Right lobe of liver (tissue), 6 donors: ENCODE results near the gene EXT2. TPM values are rescaled to one million over a fixed set of nuclear protein-coding genes. Genes with fewer than 3 reads are reported as not detected.

Source experiments
- ATAC-seq, 4 donors: fragments of 200-7000 bp; cut with Tn5 transposase; one replicate each; pipeline ENCODE4 v1.9.1; 2020; ENCODE audit warnings: mild to moderate bottlenecking in 4 of 4, moderate library complexity in 4 of 4
- DNase-seq, 3 donors: peaks; one replicate each; pipeline ENCODE4 v3.0.0-alpha.2; 2020
- H3K27ac ChIP-seq, 3 donors: fragments of 200-600 bp; one replicate each; pipeline ENCODE4 v1.8.0; 2022
- H3K27me3 ChIP-seq, 2 donors: fragments of 200-600 bp; one replicate each; pipeline ENCODE4 v1.8.0; 2022
- H3K36me3 ChIP-seq, 4 donors: fragments of 200-600 bp; sonication (generic) in 1 of 4; one replicate each; pipeline versions ENCODE4 v1.5.1 to v1.8.0; 2017 to 2022; ENCODE audit warnings: control low read depth in 1 of 4
- H3K4me1 ChIP-seq, 4 donors: fragments of 200-600 bp; sonication (generic) in 1 of 4; one replicate each; pipeline versions ENCODE4 v1.5.1 to v1.8.0; 2017 to 2022; ENCODE audit warnings: control low read depth in 1 of 4
- H3K4me3 ChIP-seq, 3 donors: fragments of 200-600 bp; one replicate each; pipeline ENCODE4 v1.8.0; 2022
- H3K9me3 ChIP-seq, 4 donors: fragments of 200-600 bp; sonication (generic) in 1 of 4; one replicate each; pipeline versions ENCODE4 v1.5.1 to v1.8.0; 2017 to 2022; ENCODE audit warnings: control low read depth in 1 of 4
- POLR2A ChIP-seq: fragments of 450-650 bp; IDR thresholded peaks from one replicate; pipeline ENCODE4 v1.6.1; 2017; ENCODE audit warnings: antibody characterized with exemption, mild to moderate bottlenecking
- whole genome bisulfite sequencing: methylation state at CpG from one replicate; pipeline ENCODE4 v1.1.6; 2018; ENCODE audit warnings: low coverage, low lambda C conversion rate; ENCODE audit not compliant: insufficient coverage; ENCODE audit errors: missing lambda C conversion rate; 5-methylcytosine and 5-hydroxymethylcytosine counted together
- intact Hi-C, 2 donors: fragments of 100-400 bp; cut with DNase I; formaldehyde crosslinking; loops; one replicate each; pipeline versions ENCODE4 v1.11.2 to v1.14.1; 2022
- total RNA-seq, 6 experiments: library from RNA; depleted of rRNA in 2 of 6; stranded (reverse); fragments of >200 nt in 2 of 6; fragmentation: NEBNext Ultra II Directional in 3 of 6; extraction: Animal tissue kit (Norgen Biotek cat#: 25700) in 3 of 6; gene quantifications; one replicate each; pipeline versions ENCODE4 v1.1.0 to v1.2.4, GENCODE V29; 2016 to 2023
- TF ChIP-seq, protein P1 (sequence below), 4 donors: fragments of 200-600 bp in 3 of 4; fragments of 450-650 bp in 1 of 4; IDR thresholded peaks; one replicate each; pipeline versions ENCODE4 v1.5.1 to v1.8.0; 2016 to 2022; ENCODE audit warnings: antibody characterized with exemption in 4 of 4, mild to moderate bottlenecking in 2 of 4
- donor health status: DM: no; HTN: yes; CAD: no.
- donor health status: DM: no; HTN: no; CAD: no.
- donor health status: DM: no; HTN: no; CAD: no.
- donor health status: DM: no; HTN: yes; CAD: no.
- donor health status: DM: no; HTN: yes; CAD: no.

EXT2 gene
- total RNA-seq, 6 experiments from 2014 or later: 21.9 to 31.3 (median 26.9) TPM

DNA sequence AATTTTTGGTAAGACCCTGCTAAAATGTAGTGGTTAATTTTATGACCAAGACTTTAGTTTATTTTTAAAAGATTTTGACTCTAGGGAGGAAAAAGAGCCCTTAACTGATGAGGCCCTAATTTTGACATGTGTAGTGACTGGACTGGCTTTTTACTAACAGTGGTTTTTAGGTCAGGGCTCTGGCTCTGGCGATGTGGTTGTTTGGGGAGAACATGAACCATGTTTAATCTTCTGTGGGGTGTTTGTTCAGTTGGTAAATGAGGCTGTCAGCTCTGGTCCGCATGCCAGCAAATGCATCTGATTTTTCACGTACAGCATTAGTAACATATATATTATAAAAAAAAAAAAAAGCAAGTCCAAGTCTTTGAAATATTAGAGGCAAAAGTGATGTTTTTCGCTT, 104.3 kb downstream of the EXT2 start:
- H3K4me1 ChIP-seq: peaks cover 0 to 9% (median 0%) of the 10 kb centered on the region in 4 donors
- ATAC-seq: no peak
- no peaks in the 10 kb centered on the region for H3K36me3 ChIP-seq
- H3K9me3 ChIP-seq: no peaks in the 10 kb centered on the region
- WGBS: 92% methylated on average over 4 of the region's 4 CpGs
- TF ChIP-seq, protein P1, sequence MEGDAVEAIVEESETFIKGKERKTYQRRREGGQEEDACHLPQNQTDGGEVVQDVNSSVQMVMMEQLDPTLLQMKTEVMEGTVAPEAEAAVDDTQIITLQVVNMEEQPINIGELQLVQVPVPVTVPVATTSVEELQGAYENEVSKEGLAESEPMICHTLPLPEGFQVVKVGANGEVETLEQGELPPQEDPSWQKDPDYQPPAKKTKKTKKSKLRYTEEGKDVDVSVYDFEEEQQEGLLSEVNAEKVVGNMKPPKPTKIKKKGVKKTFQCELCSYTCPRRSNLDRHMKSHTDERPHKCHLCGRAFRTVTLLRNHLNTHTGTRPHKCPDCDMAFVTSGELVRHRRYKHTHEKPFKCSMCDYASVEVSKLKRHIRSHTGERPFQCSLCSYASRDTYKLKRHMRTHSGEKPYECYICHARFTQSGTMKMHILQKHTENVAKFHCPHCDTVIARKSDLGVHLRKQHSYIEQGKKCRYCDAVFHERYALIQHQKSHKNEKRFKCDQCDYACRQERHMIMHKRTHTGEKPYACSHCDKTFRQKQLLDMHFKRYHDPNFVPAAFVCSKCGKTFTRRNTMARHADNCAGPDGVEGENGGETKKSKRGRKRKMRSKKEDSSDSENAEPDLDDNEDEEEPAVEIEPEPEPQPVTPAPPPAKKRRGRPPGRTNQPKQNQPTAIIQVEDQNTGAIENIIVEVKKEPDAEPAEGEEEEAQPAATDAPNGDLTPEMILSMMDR (IDR thresholded peaks at IDR 0.05): no peak
- no peak for TF ChIP-seq POLR2A
- no peak overlapping the region for H3K27ac ChIP-seq
- intact Hi-C loops: no loop called here
- H3K27me3 ChIP-seq: no peaks in the 10 kb centered on the region
- DNase-seq: no peak
- H3K4me3 ChIP-seq: no peak overlapping the region

DNA sequence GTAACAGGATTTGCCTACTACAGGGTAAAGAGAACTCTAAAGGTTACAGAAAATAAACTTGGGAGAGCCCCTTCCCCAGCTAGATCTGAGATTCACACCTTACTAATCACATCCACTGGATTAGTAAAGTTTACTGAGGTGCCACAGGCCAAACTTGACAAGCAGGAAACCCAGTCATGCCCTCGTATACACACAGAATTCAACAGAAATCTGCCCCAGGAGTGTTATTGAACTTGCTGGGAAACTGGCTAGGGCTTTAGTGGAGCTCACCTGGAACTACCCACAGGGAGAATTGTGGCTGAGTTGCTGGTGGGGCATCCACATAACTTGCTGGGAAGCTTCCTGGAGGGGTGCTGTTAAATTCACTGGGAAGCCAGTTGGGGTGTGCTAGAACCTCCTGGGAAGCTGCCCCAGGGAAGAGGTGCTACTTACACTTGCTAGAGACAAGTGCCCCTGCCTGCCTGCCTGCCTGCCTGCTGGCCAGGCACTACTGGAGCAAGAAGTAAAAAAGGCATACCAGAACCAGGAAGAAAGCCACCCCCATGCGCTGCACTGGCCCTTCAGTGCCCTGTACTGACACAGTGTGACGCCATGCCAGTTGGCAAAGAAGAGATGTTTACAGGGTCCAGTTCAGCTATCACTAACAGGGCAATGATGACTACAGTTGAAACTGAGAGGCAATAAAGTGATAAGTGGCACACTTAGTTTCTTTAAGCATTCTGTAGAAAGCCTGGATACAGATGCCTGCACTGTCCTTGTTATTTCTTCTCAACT, 108.0 kb downstream of the EXT2 start:
- no peak overlapping the region for H3K4me3 ChIP-seq
- H3K9me3 ChIP-seq: no peaks in the 10 kb centered on the region
- H3K27ac ChIP-seq: peak overlapping the region in 1 of 3 donors; percentile 15
- H3K27me3 ChIP-seq: no peaks in the 10 kb centered on the region
- DNase-seq: peak; percentile 67 to 72 (median 68)
- 40% methylated on average over 2 of the region's 3 CpGs for WGBS
- intact Hi-C loops: no loop called here
- H3K36me3 ChIP-seq: no peaks in the 10 kb centered on the region
- ATAC-seq: peak; percentile 55 to 99 (median 92)
- peaks cover 0 to 9% (median 0%) of the 10 kb centered on the region in 4 donors for H3K4me1 ChIP-seq
- TF ChIP-seq, protein P1 (IDR thresholded peaks at IDR 0.05): no peak
- TF ChIP-seq POLR2A: no peak

DNA sequence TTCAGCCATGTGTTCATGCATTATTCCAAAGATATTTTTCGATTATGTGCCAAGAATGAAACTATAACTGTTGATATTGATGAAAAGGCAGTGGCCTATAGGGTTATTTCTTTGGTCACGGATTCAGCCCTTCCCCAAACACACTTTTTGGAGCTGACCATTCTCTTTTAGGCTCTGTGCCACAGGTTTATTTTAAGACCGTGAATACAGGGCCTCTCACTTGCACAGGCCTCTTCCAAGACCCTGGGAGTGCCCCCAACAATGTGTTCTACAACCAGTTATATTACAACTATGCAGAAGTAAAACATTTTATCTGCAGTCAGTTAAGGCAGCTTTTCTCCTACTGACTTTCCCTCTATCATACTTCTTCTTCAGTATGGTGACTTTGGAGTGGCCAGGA, 109.9 kb downstream of the EXT2 start:
- H3K4me3 ChIP-seq: no peak overlapping the region
- peaks cover 0 to 9% (median 0%) of the 10 kb centered on the region in 4 donors for H3K4me1 ChIP-seq
- H3K9me3 ChIP-seq: no peaks in the 10 kb centered on the region
- no peak overlapping the region for H3K27ac ChIP-seq
- no peaks in the 10 kb centered on the region for H3K27me3 ChIP-seq
- DNase-seq (no peak), ATAC-seq (no peak)
- TF ChIP-seq, protein P1 (IDR thresholded peaks at IDR 0.05): no peak
- no peak for TF ChIP-seq POLR2A
- 92% methylated on average over 3 of the region's 3 CpGs for WGBS
- intact Hi-C loops: no loop called here
- H3K36me3 ChIP-seq: no peaks in the 10 kb centered on the region

DNA sequence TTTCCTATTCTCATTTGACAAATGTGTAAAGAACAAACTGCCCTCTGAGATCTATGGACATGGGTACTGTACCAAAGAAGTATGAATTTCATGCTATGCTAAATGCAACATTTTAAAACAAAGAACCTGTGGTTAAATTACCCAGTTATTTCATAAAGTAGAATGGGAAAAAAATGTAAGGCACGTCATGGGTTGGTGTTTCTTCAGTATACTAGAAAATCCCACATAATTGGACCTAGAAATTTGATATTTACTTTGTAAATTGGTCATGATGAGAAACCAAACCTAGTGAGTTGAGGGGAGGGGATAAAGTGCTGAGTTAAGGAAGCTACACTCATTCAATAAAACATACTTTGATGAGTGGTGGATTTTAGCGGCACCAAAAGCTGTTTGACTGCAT, 110.4 kb downstream of the EXT2 start:
- 100% methylated on average over 2 of the region's 2 CpGs for WGBS
- H3K4me3 ChIP-seq: no peak overlapping the region
- H3K36me3 ChIP-seq: no peaks in the 10 kb centered on the region
- TF ChIP-seq POLR2A: no peak
- TF ChIP-seq, protein P1 (IDR thresholded peaks at IDR 0.05): no peak
- intact Hi-C loops: no loop called here
- H3K9me3 ChIP-seq: no peaks in the 10 kb centered on the region
- no peaks in the 10 kb centered on the region for H3K27me3 ChIP-seq
- no peak overlapping the region for H3K27ac ChIP-seq
- no peak for DNase-seq
- H3K4me1 ChIP-seq: peaks cover 0 to 9% (median 0%) of the 10 kb centered on the region in 4 donors
- no peak for ATAC-seq
